GM18507 (cell line): ENCODE data around the gene GLCE.
"Not testable (repeated sequence)": the region's sequence is repeated elsewhere in the genome, so short reads cannot be mapped to it uniquely, and the experiment has no call there.

Experiments
- DNase-seq: peaks from one replicate; pipeline ENCODE4 v3.0.0; 2011; ENCODE audit warnings: low read depth; ENCODE audit not compliant: insufficient read length; ENCODE audit errors: extremely low spot score
- FAIRE-seq: peaks from 2 replicates; lab custom pipeline; 2011; peaks lifted over from hg19 to GRCh38; lab: Jason Lieb, UNC

The GLCE gene

GRCh38 chr15:69290346-69291164 lies 130.1 kb downstream of the GLCE start:
- no peak for FAIRE-seq
- DNase-seq, result no peak

GRCh38 chr15:69291651-69292050 lies 131.2 kb downstream of the GLCE start:
- not testable (repeated sequence) for DNase-seq, FAIRE-seq

- DNase-seq, result no peak
- no peak for FAIRE-seq
Observed at GRCh38 chr15:69292826-69293420, 132.5 kb downstream of the GLCE start.

GRCh38 chr15:69293741-69294615 lies 133.5 kb downstream of the GLCE start:
- FAIRE-seq (no peak), DNase-seq (no peak)

- DNase-seq, result no peak
- FAIRE-seq, result no peak
Observed at GRCh38 chr15:69296606-69297005, 136.2 kb downstream of the GLCE start.

GRCh38 chr15:69297642-69298353 lies 137.4 kb downstream of the GLCE start:
- FAIRE-seq (no peak), DNase-seq (no peak)

- FAIRE-seq, result no peak
- no peak for DNase-seq
Observed at GRCh38 chr15:69298354-69298696, 137.9 kb downstream of the GLCE start.

GRCh38 chr15:69298697-69299441 lies 138.4 kb downstream of the GLCE start, which contains the start of gene PAQR5:
TSS of gene PAQR5 (plus strand) at chr15:69298912. CDS start at chr15:69360081, 61,169 bp downstream.
- DNase-seq, result no peak
- no peak for FAIRE-seq

- FAIRE-seq (no peak), DNase-seq (no peak)
Observed at GRCh38 chr15:69299451-69299886, 139.0 kb downstream of the GLCE start.

GRCh38 chr15:69299943-69300588 lies 139.6 kb downstream of the GLCE start:
- no peak for DNase-seq

GRCh38 chr15:69301101-69301500 lies 140.7 kb downstream of the GLCE start:
- FAIRE-seq, result not testable (repeated sequence)

More at GRCh38 chr15:69299943-69300588, 139.6 kb downstream of the GLCE start:
- FAIRE-seq, result no peak

GRCh38 chr15:69302087-69302486 lies 141.7 kb downstream of the GLCE start:
- FAIRE-seq, DNase-seq: not testable (repeated sequence)

More at GRCh38 chr15:69301101-69301500, 140.7 kb downstream of the GLCE start:
- DNase-seq, result not testable (repeated sequence)

- FAIRE-seq (no peak), DNase-seq (no peak)
Observed at GRCh38 chr15:69302929-69303328, 142.5 kb downstream of the GLCE start.

- FAIRE-seq (no peak), DNase-seq (no peak)
Observed at GRCh38 chr15:69303337-69304181, 143.1 kb downstream of the GLCE start.

- FAIRE-seq (no peak), DNase-seq (no peak)
Observed at GRCh38 chr15:69304182-69304545, 143.7 kb downstream of the GLCE start.

- FAIRE-seq, result no peak
- no peak for DNase-seq
Observed at GRCh38 chr15:69305204-69305931, 144.9 kb downstream of the GLCE start.
